Fibroblast of lung (primary cell): ENCODE measurements around the gene BAIAP3.

Experiments used
- EZH2 ChIP-seq: IDR thresholded peaks from 2 replicates; pipeline ENCODE4 v1.5.1; 2012; ENCODE audit warnings: low read length, control low read depth, mild to moderate bottlenecking; ENCODE audit errors: missing control alignments
- TF ChIP-seq, protein P1 (sequence below), 2 donors: IDR thresholded peaks in 1 of 2; conservative IDR thresholded peaks in 1 of 2; 1 replicate in 1 of 2; 2 replicates in 1 of 2; pipeline ENCODE4 v1.5.1; 2011 to 2012; ENCODE audit warnings: low read length in 2 of 2, control low read depth in 1 of 2, inconsistent platforms in 1 of 2, low read depth in 1 of 2, mild to moderate bottlenecking in 1 of 2

- TF ChIP-seq, protein P1, sequence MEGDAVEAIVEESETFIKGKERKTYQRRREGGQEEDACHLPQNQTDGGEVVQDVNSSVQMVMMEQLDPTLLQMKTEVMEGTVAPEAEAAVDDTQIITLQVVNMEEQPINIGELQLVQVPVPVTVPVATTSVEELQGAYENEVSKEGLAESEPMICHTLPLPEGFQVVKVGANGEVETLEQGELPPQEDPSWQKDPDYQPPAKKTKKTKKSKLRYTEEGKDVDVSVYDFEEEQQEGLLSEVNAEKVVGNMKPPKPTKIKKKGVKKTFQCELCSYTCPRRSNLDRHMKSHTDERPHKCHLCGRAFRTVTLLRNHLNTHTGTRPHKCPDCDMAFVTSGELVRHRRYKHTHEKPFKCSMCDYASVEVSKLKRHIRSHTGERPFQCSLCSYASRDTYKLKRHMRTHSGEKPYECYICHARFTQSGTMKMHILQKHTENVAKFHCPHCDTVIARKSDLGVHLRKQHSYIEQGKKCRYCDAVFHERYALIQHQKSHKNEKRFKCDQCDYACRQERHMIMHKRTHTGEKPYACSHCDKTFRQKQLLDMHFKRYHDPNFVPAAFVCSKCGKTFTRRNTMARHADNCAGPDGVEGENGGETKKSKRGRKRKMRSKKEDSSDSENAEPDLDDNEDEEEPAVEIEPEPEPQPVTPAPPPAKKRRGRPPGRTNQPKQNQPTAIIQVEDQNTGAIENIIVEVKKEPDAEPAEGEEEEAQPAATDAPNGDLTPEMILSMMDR (conservative IDR thresholded peaks at IDR 0.05 in 1 of 2, IDR thresholded peaks at IDR 0.05 in 1 of 2; ENCODE audit: low read depth in 1 of 2, low read length in 2 of 2): no peak
- TF ChIP-seq EZH2: no peak
Measured at GRCh38 chr16:1313721-1314369, 19.6 kb upstream of the BAIAP3 start.
